HG02678 (cell line): ENCODE data around the gene AGXT.

Source experiments
- ATAC-seq: cut with Tn5 transposase; IDR thresholded peaks from one replicate; pipeline ENCODE4 v1.9.1; 2021; ENCODE audit warnings: mild to moderate bottlenecking, moderate library complexity; ENCODE audit not compliant: unreplicated experiment

AGXT gene

GRCh38 chr2:240912878-240913809 is 44.5 kb downstream of the AGXT start:
- no peak for ATAC-seq

DNA sequence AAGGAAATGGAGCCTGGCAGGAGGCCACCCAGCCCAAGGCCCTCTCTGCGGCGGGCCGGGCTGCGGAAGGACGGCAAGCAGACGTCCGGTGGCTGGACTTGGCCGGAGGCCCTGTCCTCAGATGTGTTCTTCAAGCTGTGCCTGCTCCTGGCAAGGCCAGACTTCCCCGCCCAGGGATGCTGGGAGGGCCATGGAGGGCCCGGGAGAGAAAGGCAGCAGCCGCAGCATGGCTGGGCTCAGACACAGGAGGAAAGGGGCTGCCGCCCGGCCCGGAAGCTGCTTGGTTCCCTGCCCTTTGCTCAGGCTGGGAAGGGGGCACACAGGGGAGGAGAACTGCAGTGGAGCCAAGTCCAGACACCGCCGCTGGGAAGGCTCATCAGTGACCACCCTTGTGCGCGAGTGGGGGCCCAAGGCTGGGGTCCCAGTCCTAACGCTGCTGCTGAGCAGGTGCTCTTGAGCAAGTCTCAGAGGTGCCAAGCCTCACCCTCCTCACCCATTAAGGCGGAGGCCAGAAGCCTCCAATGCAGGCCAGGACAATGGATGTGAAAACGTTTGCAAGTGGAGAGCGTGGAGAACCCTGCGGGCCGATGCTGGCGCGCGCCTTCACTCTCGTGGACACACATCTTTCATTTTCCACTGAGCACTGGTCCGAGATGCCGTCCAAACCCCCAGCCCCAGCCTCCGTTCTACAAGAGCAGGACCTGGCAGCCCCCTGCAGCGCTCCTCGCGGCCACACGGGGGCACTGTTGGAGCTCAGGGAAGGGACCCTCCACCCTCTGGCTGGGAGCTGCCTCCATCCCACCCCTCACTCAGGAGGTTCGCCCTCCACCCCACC is 45.4 kb downstream of the AGXT start:
- no peak for ATAC-seq

GRCh38 chr2:240914645-240915525 is 46.3 kb downstream of the AGXT start:
- ATAC-seq, result no peak

DNA sequence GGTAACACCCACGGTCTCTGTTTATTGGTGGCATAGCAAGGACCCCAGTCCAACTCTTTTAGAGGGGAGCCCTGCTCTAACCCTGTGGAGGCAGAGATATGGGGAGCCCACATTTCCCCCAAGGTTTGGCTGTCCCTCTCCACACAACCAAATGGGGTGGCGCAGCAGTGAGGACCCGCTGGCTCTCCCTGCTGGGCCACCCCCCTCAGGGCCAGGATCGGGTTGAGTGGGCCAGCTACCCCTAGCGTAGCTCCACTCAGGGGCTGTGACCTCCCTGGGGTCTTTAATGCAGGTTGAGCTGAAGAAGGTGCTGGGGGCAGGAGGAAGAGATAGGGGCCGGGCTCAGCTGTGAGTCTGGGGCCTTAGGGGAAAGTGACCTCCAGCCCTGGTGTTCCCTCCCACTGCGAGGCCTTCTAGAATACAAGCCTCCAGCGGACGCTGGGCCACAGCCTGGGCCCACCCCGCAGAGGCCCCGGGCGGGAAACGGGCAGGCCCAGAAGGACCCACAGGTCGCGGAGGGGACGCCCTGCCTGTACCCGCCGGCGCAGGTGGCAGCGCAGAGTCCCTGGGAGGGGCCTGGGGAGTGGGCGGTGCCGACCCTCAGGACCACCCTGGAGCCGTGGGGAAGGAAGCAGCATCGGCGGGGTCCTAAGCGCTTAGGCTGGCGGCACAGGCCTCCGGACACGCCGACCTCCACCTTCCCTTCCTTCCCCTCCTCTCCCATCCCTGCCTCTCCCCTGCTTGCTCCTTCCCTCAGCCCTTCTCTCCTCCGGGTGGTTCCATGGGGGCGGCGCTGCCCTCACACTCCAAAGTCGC is 47.1 kb downstream of the AGXT start:
- ATAC-seq, result no peak

GRCh38 chr2:240916571-240917008 is 48.0 kb downstream of the AGXT start:
- no peak for ATAC-seq

DNA sequence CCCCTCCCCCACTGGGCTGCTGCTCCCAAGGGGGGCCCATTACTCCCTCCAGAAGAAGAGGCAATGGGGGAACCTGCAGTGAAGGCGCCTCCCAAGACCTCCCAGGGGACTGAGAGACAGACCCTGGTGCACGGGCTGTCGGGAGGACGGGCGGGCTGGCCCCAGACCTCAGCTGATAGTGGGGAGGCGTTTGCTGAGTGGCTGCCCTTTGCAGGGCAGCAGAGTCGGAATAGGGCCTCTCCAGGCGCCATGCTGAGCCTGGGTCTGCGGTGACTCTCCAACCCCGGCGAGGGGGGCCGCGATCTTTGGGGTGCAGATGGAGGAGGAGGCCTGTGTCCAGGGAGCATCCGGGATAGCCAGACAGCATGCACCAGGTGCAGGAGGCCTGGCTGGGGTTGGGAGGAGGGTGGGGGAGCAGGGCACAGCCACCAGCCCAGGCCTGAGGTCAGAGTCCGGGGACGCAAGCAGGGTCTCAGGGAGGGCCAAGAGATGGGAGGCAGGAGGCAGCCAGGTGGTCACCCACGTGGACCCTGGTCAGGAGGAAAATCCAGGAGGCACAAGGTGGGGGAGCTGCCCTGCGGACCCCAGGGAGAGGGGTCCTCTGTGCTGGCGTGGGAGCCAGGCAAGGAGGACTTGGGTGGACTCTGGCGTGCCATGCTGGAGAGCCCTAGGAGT is 48.5 kb downstream of the AGXT start:
- no peak for ATAC-seq

DNA sequence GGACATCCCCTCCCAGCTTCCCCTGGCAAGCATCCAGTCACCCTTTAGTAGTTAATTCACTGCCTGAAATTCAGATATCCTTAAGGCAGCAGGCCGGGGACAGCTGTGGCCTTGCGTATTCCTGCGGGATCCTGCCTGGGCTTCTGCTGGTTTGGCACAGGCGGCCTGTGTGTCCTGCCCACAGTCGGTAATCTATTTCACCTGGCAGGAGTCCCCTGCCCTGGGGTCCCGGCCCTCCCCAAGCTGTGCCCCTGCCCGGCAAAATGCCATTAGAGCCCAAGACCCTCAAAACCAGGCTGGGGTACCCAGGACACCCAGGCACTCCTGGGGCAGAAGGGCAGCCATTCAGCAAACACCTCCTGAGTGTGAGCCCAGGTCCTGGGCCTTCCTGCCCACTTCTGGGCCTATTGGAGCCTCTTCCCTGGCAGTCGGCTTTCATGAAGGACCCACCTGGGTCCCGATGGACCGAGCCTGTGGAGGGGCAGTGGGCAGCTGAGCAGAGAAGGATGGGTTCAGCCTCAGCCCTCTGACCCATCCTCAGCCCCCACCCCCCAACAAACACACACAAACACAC is 49.1 kb downstream of the AGXT start:
- no peak for ATAC-seq

DNA sequence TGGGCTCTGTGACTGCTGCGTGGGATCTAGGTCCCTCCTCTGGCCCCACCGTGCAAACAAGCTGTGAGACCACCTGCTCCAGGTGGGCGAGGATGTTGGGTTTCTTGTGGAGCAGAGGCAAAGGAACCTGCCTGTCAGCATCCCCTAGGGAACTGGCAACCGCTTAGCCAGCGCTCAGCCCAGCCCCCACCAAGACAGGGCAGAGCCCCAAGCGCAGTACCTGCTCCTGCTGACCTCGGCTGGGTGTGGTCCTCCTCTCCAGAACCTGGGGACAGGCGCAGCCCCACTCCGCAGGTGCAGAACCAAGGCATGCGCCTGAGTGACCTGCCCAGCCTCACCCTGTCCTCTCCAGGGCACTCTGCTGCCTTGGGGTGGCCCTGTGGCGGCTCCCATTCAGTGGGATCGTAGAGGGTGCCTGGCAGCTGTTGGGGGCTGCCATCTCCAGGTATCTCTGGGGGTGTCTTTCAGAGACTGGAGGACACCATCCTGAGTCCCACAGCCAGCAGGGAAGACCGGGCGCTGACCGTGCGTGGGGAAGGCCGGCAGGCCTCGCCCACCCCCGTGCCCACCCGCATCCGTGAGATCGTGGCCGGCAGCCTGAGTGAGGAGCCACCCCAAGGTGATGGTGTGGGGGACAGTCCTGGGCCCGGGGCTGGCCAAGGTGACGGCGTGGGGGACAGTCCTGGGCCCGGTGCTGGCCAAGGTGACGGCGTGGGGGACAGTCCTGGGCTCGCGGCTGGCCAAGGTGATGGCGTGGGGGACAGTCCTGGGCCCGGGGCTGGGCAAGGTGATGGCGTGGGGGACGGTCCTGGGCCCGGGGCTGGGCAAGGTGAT is 49.9 kb downstream of the AGXT start:
- no peak for ATAC-seq

DNA sequence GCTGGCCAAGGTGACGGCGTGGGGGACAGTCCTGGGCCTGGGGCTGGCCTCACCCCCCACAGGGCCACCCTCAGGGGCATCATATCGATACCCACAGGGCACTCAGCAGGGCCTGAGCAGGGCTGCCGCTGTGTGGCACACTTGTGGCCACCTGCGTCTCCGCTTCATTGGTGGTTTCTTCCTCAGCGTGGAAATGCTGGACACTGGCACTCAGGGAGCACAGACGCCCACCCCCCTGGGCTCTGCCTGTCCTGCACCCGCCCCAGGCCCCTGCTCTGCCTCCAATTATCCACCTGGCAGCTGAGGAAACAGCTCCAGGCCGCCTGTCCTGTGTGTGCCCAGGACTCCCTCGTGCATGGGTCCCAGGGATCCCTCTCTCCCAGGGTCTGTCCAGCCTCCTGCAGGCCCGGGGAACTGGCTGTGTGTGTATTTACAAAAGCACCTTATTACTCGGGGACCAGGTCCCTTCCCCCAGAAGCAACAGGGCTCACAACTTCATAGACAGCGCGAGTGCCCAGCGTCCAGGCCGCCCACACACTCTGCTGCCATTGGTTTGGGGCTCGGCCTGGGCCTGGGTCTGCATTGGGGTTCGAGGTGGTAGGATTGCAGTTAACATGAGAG is 50.6 kb downstream of the AGXT start:
- no peak for ATAC-seq

GRCh38 chr2:240919786-240920782 is 51.5 kb downstream of the AGXT start:
- no peak for ATAC-seq

GRCh38 chr2:240920783-240921231 is 52.2 kb downstream of the AGXT start:
- no peak for ATAC-seq

- no peak for ATAC-seq
Measured at GRCh38 chr2:240921311-240921994, 52.8 kb downstream of the AGXT start.

- ATAC-seq, result no peak
Measured at GRCh38 chr2:240921995-240922244, 53.3 kb downstream of the AGXT start.

GRCh38 chr2:240922245-240922981 is 53.8 kb downstream of the AGXT start:
- no peak for ATAC-seq

GRCh38 chr2:240922982-240923537 is 54.4 kb downstream of the AGXT start:
- ATAC-seq, result no peak
